Spleen (tissue), 7 donors: ENCODE measurements around the gene HDAC9.
A peak's percentile ranks its signal among the peaks of the same experiment; 100 is the strongest.

Experiments
- POLR2A ChIP-seq, 3 donors: fragments of 450-650 bp; IDR thresholded peaks; one replicate each; pipeline ENCODE4 v1.5.1; 2017; ENCODE audit warnings: antibody characterized with exemption in 3 of 3, mild to moderate bottlenecking in 1 of 3
- POLR2AphosphoS5 ChIP-seq, 3 donors: sonication (generic); formaldehyde crosslinking; IDR thresholded peaks; one replicate each; pipeline ENCODE4 v1.5.1; 2017; ENCODE audit warnings: antibody characterized with exemption in 3 of 3
- TF ChIP-seq, protein P1 (sequence below), 11 experiments: fragments of 200-600 bp in 7 of 11; fragments of 450-650 bp in 4 of 11; sonication (generic) in 4 of 11; IDR thresholded peaks in 8 of 11; conservative IDR thresholded peaks in 3 of 11; 1 replicate in 7 of 11; 2 replicates in 4 of 11; pipeline versions ENCODE4 v1.4.0 to v1.8.0; 2016 to 2021; ENCODE audit warnings: antibody characterized with exemption in 11 of 11, inconsistent platforms in 4 of 11, mild to moderate bottlenecking in 1 of 11
- donor health status: DM: no; HTN: no; CAD: no; lungs with moderate emphysema.
- donor health status: DM: no; HTN: no; CAD: no.
- donor health status: DM: no; HTN: no; CAD: no.

DNA sequence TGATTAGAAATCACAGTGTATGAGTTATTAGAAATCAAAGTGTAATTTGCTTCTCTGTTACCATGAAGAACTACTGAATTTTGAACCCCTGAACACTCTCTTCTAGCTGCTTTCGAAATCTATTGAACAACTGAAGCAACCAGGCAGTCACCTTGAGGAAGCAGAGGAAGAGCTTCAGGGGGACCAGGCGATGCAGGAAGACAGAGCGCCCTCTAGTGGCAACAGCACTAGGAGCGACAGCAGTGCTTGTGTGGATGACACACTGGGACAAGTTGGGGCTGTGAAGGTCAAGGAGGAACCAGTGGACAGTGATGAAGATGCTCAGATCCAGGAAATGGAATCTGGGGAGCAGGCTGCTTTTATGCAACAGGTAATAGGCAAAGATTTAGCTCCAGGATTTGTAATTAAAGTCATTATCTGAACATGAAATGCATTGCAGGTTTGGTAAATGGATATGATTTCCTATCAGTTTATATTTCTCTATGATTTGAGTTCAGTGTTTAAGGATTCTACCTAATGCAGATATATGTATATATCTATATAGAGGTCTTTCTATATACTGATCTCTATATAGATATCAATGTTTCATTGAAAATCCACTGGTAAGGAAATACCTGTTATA lies 170.7 kb downstream of the HDAC9 start:
- no peak for TF ChIP-seq POLR2A (IDR thresholded peaks at IDR 0.05)
- no peak for TF ChIP-seq POLR2AphosphoS5 (IDR thresholded peaks at IDR 0.05)
- TF ChIP-seq, protein P1, sequence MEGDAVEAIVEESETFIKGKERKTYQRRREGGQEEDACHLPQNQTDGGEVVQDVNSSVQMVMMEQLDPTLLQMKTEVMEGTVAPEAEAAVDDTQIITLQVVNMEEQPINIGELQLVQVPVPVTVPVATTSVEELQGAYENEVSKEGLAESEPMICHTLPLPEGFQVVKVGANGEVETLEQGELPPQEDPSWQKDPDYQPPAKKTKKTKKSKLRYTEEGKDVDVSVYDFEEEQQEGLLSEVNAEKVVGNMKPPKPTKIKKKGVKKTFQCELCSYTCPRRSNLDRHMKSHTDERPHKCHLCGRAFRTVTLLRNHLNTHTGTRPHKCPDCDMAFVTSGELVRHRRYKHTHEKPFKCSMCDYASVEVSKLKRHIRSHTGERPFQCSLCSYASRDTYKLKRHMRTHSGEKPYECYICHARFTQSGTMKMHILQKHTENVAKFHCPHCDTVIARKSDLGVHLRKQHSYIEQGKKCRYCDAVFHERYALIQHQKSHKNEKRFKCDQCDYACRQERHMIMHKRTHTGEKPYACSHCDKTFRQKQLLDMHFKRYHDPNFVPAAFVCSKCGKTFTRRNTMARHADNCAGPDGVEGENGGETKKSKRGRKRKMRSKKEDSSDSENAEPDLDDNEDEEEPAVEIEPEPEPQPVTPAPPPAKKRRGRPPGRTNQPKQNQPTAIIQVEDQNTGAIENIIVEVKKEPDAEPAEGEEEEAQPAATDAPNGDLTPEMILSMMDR (IDR thresholded peaks at IDR 0.05 in 8 of 11, conservative IDR thresholded peaks at IDR 0.05 in 3 of 11) = peak; percentile 45 to 87 (median 78)
